Thyroid gland (tissue), 4 donors: ENCODE measurements around the gene GLP1R.

Experiments used
- POLR2A ChIP-seq, 2 donors: fragments of 450-650 bp; IDR thresholded peaks; one replicate each; pipeline ENCODE4 v1.6.1; 2017; ENCODE audit warnings: antibody characterized with exemption in 2 of 2, mild to moderate bottlenecking in 2 of 2, moderate library complexity in 1 of 2
- TF ChIP-seq, protein P1 (sequence below), 6 experiments: fragments of 200-600 bp in 3 of 6; fragments of 450-650 bp in 3 of 6; sonication (generic) in 3 of 6; IDR thresholded peaks; one replicate each; pipeline ENCODE4 v1.5.1; 2016 to 2019; ENCODE audit warnings: antibody characterized with exemption in 6 of 6, mild to moderate bottlenecking in 2 of 6, inconsistent platforms in 1 of 6, moderate library complexity in 1 of 6

DNA sequence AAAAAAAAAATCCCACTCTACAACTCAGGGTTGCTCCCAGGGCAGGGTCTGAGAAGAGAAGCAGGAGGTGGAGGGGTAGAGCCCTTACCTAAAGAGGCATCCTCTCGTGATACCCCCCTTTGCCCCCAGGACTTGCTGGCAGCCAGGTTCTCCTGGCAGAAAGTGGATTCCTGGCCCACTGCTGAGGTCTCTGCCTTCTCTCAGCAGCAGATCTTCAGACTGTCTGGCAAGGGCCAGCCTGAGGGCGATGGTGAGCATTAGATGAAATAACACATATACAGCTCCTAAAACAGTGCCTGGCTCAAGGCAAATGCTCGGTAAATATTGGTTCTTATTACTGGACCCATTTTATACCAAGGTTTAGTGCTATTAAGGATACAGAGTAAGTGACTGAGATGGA, 4.8 kb upstream of the GLP1R start:
- TF ChIP-seq, protein P1, sequence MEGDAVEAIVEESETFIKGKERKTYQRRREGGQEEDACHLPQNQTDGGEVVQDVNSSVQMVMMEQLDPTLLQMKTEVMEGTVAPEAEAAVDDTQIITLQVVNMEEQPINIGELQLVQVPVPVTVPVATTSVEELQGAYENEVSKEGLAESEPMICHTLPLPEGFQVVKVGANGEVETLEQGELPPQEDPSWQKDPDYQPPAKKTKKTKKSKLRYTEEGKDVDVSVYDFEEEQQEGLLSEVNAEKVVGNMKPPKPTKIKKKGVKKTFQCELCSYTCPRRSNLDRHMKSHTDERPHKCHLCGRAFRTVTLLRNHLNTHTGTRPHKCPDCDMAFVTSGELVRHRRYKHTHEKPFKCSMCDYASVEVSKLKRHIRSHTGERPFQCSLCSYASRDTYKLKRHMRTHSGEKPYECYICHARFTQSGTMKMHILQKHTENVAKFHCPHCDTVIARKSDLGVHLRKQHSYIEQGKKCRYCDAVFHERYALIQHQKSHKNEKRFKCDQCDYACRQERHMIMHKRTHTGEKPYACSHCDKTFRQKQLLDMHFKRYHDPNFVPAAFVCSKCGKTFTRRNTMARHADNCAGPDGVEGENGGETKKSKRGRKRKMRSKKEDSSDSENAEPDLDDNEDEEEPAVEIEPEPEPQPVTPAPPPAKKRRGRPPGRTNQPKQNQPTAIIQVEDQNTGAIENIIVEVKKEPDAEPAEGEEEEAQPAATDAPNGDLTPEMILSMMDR (IDR thresholded peaks at IDR 0.05): no peak
- TF ChIP-seq POLR2A (IDR thresholded peaks at IDR 0.05): no peak
